NCI-H526 (cell line): ENCODE measurements around the gene UBE2R2.
A peak's percentile ranks its signal among the peaks of the same experiment; 100 is the strongest.
"Not testable (repeated sequence)": the region's sequence is repeated elsewhere in the genome, so short reads cannot be mapped to it uniquely, and the experiment has no call there.

Experiments
- DNase-seq, 2 experiments: peaks; one replicate each; lab custom pipeline; 2025; lab: John Stamatoyannopoulos, UW

The UBE2R2 gene, protein sequence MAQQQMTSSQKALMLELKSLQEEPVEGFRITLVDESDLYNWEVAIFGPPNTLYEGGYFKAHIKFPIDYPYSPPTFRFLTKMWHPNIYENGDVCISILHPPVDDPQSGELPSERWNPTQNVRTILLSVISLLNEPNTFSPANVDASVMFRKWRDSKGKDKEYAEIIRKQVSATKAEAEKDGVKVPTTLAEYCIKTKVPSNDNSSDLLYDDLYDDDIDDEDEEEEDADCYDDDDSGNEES

DNA sequence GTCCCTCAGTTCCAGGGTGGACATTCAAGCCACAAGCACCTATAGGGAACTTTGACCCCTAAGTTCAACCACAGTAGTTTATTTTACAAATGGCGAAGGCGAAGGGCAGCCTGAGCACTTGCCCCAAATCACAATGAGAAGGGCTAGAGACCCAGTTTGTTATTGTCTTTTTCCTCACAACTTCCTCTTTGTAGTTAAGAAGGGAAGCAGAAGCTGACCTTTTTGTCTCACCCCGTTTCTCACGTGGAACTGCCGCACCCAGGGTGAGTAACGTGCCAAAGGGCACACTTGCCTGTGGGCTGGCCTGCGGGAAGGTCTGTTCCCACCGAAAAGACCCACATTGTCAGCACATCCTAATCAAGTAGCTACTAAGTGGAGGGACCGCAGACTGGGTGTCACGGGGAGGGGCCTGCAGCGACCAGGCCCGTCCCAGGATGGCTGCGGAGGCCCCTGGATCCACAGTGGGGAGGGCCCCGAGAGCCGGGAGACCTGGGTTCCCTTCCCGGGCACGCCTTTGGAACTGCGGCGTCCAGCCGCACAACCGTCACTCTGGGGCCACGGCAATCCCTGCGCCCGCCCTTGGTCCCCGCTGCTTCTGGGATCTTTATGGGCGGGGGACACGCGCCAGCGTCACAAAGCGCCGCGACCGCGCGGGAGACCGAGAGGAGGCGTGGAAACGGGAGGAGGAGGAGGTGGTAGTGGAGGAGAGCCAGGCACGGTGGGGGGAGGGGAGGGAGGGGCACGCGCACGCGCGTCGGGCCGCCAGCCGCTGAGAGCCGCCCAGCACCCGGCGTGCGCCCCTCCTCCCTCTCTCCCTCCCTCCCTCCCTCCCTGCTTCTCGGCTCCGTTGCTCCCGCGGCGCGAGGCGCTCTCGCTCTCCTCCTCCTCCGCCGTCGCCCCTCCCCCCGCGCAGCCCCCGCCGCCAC is at the start of gene UBE2R2:
UBE2R2 (plus strand) TSS at position 834 of the 926 bp plus-strand sequence. CDS start 598 bp downstream, outside the sequence.
- peak; percentile 80 to 95 for DNase-seq

DNA sequence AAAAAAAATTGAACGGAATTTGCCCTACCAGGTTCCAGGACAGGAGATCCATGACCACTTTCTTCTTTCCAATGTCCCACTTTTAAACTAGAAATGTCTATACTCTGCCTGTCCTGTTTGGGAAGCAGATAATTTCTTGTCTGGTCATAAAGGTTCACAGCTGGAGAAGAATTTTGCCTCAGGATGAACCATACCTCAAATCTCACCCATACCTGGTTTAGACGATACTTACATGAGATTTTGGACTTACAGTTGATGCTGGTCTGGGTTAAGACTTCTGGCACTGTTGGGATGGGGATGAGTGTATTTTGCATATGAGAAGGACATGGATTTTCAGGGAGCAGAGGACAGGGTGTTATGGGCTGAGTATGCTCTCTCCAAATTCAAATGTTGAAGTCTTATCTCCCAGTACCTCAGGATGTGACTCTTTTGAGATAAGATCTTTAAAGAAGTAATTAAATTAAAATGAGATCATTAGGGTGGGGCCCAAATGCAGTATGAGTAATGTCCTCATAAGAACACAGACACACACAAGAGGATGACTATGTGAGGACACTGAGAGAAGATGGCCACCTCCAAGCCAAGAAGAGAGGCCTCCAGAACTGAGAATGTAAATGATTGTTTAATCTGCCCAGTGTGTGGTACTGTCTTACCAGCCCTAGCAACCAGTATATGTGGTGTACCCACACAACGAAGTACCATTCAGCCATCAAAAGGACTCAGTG is 46.6 kb upstream of the UBE2R2 start:
- DNase-seq, result not testable (repeated sequence)

DNA sequence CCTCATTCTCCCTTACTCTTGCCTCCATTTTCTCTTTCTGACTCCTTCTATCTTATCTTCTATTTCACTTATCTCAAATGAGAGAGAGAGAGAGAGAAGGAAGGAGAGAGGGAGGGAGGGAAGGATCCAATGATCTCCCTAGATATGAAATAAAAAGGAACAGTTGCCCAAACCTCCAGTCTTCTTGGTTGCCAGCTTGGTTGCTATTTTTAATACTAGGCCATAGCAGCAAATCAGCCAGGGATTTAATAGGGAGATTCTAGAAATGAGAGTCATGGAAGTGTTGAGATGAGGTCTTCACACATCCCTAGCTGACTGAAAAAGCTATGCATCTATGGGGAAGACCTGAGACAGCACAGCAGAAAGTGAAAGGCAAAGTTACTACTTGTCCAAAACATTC is 43.8 kb upstream of the UBE2R2 start:
- DNase-seq, result not testable (repeated sequence)

DNA sequence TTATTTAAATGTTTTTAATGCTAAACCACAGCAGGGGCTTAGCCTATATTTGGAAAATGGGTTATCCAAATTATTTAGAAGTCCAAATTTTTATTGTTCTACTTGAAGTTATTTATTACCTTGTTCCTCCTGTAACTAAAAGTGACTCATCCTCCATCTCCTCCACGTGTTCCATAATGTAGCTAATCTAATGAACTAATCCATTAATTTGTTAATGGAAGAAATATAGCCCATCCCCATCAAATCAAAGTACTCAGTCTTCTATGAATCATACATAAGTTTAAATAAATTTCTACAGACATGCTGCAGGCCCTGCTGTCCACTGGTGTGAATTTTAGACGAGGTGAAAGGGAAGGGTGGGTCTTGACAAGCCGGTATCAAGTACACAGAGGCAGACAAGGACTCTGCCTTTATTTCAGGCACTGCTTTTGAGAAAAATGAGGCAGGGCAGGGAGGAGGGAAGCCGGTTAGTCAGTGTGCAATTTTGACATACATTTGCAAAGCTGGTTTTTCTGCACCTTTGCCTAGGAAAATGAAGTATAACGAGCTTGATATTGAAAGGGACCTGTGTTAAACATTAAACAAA is 42.8 kb upstream of the UBE2R2 start:
- peak; percentile 93 to 94 for DNase-seq

DNA sequence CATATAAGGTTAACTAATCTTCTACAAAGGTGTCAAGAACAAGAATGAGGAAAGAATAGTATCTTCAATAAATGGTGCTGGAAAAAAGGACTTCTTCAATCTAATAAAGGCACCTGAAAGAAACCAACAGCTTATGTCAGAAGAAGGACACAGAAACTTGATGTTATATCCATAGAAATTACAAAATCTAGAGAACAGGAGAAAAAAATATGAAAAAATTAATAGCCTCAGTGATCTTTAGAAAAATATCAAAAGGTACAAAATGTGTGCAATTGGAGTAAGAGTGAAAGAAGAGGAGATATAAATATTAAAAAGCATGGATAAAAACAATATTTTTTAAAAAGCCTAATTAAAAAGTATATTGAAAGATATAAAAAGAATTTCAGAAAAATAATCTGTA is 40.4 kb upstream of the UBE2R2 start:
- no peak for DNase-seq

DNA sequence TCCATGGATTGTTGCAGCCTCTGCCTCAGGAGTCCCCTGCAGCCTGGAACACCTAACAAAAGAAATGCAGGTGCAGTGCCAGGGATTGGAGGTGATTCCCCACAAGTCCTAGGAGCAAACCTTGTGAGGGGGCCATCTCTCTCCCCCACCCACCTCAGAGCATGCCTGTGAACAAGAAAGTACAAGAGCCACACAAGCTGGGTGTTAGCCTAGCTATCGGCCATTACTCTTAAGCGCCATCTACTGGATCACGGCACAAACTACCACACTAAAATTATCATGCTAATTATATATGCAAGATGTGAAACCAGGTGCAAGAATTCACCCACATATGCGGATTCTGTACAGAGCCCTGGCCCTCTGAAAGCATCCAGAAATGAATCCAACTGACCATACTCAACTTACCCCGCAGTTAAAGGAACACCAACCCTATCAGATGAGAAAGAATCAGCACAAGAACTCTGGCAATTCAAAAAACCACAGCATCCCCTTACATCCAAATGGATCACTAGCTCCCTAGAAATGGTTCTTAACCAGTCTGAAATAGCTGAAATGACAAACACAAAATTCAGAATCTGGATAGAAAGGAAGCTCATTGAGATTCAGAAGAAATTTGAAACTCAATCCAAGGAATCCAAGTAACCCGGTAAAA is 38.1 kb upstream of the UBE2R2 start:
- peak; percentile 60 to 84 for DNase-seq

DNA sequence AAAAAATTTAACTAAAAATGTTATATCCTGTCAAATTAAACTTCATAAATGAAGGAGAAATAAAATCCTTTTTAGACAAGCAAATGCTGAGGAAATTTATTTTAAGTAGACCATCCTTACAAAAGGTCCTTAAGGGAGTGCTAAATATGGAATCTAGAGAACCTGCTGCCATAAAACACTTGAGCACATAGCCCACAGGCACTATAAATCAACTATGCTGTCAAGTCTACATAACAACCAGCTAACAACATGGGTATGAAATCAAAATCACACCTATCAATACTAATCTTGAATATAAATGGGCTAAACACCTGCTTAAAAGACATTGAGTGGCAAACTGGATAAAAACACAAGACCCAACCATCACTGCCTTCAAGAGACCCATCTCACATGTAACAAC is 36.7 kb upstream of the UBE2R2 start:
- no peak for DNase-seq

DNA sequence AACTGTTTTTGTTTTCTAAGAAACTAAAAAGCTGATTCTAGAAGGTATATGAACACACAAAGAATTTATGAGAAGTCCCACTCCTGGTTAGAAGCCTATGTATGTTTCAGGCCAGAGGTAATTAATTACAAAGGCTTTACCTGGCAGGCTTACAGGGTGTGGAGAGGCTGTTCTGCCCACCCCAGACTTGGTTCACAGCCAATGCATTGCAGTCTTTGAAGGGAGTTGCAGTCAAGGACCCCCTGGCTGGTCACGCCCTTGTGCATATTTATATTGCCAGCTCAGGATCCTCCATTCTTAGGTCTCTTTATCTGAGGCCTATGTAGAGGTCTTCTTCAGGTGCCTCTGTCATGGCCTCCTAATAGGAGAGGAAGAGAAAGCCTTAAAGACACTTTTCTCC is 35.2 kb upstream of the UBE2R2 start:
- DNase-seq, result no peak

DNA sequence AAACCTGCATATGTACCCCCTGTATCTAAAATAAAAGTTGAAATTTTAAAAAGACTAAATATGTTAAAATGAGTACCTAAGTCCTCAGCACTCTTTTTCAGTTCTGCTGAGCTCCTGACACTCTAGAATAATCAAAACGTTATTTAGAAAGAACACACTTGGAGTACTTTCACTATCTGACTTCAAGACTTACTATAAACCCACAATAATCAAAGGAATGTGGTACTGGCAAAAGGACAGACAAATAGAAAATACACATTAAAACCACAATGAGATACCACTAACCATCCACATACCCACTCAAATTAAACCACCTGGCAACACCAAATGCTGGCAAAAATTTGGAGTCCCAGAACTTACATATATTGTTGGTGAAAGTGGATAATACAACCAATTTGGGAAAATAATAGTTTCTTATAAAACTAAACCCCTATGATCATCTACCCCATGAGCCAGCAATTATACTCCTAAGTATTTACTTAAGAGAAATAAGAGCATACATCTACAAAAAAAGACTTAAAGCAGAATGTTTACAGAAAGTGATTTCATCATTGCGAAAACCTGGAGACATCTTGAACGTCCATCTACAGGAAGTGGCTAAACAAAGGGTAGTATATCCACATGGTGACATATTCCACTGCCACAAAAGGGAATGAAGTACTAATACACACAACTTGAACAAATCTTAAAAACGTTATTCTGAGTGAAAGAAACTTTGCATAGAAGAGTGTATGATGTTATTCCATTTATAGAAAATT is 34.4 kb upstream of the UBE2R2 start:
- DNase-seq, result no peak

DNA sequence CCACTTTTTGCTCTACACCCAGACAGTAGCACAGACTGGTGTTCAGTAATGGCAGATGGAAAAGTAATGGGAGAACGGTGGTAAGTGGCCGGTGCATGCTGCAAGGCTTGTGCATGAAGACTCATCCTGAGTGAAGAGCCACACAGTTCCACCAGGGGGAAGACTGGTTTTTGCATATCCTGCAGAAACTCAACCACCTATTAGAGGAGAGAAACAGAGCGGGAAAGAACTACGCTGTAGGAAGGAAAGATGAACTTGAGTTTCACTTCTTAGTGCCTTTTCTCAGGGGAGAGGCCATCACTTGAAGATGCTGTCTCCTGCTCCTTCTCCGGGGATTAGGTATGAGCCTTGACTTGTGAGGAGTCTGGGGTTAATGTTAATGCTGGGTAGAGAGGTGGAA is 31.0 kb upstream of the UBE2R2 start:
- peak in 1 of 2 experiments; percentile 8 for DNase-seq

DNA sequence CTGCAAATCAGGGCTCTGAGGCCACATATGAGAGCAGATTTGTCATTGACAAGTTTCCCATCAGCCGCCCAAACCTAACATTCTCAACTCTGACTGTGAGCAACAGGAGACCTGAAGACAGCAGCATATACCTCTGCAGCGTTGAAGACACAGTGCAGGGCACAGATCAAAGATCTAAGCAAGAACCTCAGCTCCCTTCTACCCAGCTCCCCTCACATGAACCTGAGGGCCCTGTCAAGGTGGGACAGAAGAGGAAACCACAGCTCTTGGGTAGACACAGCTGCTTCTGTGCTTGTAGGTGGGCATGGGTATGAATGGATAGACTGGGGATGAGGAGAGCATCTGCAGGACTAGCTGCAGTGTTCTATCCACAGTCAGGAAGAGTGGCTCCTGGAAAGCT is 30.3 kb upstream of the UBE2R2 start:
- no peak for DNase-seq

DNA sequence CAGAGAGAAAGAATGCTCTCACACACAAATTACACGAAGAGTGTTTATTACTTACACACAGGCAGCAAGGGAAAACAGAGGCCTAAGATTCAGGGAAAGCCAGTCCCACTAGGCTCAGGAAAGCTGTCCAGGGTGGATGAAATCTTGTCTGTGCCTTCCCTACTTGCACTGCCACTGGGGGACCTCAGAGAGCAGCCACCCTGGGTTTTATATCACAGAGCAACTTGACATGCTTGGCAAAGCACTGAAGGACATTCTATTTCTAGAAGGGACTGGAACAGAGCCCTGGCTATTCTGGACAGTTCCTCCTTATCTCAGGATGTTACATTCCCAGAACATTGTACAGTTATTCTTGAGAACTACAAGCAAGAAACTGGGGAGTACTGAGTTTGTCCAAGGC is 29.1 kb upstream of the UBE2R2 start:
- no peak for DNase-seq

DNA sequence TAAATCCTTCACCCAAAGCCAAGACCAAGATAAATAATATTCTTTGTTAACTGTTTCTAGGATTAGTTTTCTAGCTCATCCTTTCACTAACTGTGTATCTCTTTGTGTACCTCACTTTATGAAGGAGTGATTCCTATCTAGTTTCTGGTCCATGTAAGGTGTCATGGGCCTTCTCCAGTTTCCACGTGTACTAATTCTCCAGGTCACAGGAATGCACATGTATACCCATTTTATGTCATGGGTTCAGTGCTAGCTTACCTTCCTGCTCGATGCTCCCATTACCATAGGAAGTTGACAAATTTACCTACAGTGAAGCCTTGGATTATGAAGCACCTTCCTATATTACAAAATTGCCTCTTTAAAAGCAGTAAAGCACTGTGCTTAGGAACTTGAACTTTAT is 27.5 kb upstream of the UBE2R2 start:
- not testable (repeated sequence) for DNase-seq

DNA sequence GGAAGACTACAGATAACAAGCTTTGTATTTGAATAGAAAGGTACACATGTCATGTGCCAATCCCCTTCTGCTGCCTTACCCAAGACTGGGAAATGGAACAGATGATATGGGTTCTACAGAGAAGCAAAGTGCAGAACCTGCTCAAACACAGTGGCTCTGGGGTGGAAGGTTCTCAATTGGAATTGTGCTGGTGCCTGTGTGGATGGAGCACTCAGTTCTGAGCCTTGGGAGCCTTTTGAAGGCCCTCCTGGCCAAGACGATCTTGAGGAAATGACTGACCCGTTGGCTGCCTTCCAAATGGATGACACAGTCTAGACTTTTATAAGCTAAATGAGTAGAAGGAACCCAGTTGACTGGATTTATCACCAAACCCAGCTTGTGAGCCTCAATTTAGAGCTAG is 25.8 kb upstream of the UBE2R2 start:
- no peak for DNase-seq

DNA sequence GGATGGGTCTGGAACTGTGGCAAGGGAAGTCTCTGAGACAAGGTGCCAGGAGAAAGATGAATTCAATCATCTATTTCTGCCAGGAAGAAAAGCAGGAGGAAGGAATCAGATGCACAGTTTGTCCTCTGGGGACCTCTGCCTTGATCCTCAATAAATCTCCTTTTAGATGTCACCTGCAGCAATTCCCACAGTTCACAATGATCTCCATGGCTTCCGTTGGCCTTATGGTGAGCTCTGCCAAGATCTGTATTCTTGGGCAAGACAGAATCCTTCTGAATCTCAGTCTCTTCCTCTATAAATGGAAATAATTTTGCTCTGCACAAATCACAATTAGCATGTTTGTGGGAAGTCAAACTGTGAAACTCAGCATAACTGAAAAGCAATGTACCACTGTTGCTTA is 23.5 kb upstream of the UBE2R2 start:
- DNase-seq, result not testable (repeated sequence)

DNA sequence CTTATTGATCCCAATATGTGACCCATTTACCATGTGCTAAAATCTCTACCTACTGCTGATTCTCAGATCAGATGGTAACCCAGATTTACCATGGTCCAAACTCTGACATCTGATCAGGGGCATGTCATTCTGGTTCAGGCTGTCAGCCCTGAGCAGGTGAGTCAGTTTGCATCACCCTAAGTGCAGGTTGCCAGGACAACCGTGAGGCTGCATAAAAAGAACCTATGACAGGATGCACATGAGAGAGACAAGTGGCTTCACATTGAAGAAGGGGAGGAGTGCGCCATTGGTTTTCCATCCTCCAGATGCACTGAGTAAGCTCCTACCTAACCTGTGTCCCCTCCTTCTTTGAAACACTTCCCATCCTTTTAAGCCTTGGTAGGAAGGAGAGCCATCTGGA is 22.4 kb upstream of the UBE2R2 start:
- no peak for DNase-seq

DNA sequence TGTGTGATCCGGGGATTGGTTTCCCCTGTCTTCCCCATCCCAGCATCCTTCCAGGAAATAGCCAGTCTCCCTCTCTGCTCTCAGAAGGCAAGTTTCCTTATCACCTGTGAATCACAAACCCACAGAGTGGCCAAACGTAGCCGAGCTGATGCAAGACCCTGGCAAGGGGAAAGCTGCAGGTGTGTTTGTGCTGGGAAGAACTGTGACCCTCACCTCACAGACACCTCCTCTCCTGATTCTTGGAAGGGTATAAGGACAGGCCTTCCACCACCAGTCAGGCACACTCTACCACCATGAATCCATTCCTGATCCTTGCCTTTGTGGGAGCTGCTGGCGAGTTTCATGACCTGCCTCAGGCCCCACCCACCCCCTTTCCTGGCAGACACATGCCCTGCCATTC is 21.7 kb upstream of the UBE2R2 start, which contains the start of gene PRSS3:
PRSS3 (plus strand) TSS at position 281 of the 400 bp plus-strand sequence; CDS start at position 294, 13 bp downstream.
- no peak for DNase-seq

DNA sequence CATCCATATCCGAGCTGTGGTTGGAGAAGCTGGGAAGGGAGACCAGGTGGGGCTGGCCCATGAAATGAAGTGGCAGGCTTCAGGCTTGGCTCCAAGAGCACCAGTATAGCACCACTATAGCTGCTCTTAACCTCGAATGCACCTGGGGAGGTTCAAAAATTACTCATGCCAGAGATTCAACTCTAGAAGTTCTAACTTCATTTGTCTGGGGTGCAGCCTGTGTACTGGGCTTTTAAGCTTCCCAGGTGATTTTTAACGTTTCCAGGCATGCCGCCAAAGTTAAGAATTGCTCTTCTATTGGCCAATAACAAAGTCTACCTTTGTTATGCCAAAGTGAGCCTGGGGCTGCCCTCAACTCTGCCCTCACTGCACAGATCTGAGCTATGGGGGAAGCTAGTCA is 21.1 kb upstream of the UBE2R2 start:
- no peak for DNase-seq

DNA sequence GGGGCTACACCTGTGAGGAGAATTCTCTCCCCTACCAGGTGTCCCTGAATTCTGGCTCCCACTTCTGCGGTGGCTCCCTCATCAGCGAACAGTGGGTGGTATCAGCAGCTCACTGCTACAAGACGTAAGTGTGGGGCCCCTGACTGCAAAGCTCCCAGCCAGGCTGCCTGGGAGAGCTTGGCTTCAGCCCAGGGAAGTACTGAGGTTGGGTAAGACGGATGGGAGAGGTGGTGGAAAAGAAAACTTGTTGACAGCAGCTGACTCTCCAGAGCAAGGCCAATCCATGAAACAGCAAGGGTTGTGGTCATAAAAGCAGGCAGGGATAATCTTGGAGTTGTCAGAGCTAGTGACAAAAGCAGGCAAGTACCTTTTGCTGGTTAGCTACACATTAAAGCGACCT is 20.3 kb upstream of the UBE2R2 start:
- not testable (repeated sequence) for DNase-seq

DNA sequence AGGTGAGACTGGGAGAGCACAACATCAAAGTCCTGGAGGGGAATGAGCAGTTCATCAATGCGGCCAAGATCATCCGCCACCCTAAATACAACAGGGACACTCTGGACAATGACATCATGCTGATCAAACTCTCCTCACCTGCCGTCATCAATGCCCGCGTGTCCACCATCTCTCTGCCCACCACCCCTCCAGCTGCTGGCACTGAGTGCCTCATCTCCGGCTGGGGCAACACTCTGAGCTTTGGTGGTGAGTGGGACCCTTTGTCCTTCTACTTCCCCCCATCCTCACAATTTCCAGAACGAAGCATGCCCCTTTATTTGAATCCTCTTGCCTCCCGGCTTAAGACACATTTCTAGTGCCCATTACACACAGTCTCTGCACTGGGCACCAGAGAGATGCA is 19.1 kb upstream of the UBE2R2 start:
- no peak for DNase-seq

DNA sequence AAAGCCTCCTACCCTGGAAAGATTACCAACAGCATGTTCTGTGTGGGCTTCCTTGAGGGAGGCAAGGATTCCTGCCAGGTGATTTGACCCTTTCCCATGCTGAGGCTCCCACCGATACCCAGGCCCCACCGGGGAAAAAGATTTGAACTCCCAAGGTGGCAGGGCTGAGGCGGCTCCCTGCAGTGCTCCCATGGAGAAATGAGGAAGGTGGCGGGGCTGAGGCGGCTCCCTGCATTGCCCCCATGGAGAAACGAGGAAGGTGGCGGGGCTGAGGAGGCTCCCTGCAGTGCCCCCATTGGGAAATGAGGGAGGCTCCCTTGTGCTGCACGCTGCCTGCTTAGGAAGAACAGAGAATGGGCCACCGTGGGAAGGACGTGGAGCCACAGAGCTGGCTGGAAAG is 18.4 kb upstream of the UBE2R2 start:
- no peak for DNase-seq
